ENCODE measurements around the gene DTX3L.

The DTX3L gene

GRCh38 chr3:122564155-122564912 lies at the start of gene DTX3L, which contains the start of gene PARP9:
Gene DTX3L (plus strand): TSS chr3:122564338. CDS start chr3:122564427, 89 bp downstream.
Gene PARP9 (minus strand): TSS chr3:122564300. CDS start chr3:122559620, 4,680 bp downstream.
- in situ Hi-C loops (cut with HindIII; ENCODE audit: low sequenced_read_pairs): no loop called here

GRCh38 chr3:122515020-122515468 lies 49.1 kb upstream of the DTX3L start:
- in situ Hi-C loops (cut with HindIII; ENCODE audit: low sequenced_read_pairs): no loop called here

DNA sequence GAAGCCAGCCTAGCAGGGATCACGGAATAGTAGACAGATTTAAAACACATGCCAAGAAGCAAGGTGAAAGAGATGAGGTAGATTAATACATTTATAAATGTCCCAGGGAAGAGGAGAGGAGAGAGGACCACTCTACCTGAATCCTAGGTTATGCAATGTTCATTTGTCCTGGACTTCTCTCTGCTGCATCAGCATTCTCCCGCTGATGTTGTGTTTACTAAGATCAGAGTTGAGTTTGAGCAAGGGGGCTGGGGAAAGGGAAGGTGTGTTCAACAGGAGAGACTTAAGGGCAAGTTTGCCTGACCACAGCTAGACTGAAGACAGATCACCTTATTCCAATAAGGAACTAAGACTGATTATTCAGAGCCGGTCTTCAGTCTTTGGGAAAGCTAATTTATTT lies 48.3 kb upstream of the DTX3L start:
- in situ Hi-C loops (cut with HindIII; ENCODE audit: low sequenced_read_pairs): no loop called here

DNA sequence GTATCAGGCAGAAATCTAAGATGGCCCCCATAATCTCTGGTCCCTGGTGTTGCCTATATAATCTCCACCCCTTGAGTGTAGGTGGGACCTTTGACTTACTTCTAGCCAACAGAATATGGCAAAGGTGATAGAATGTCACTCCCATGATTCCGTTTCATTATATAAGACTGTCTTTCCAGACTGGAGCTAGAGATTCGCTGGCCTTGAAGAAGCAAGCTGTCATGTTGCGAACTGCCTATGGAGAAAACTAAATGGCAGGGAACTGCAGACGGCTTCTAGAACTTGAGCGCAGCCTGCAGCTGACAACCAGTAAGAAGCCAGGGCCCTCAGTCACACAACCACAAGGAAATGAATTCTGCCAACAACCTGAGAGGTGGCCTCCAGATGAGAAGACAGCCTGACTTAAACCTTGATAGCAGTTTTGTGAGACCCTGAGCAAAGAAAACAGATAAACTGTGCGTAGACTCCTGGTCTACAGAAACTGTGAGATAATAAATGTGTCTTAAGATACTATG lies 47.2 kb upstream of the DTX3L start:
- in situ Hi-C loops (cut with HindIII; ENCODE audit: low sequenced_read_pairs): no loop called here

- in situ Hi-C loops (cut with HindIII; ENCODE audit: low sequenced_read_pairs): no loop called here
Observed at GRCh38 chr3:122519693-122520092, 44.4 kb upstream of the DTX3L start.

GRCh38 chr3:122520861-122521260 lies 43.3 kb upstream of the DTX3L start:
- in situ Hi-C loops (cut with HindIII; ENCODE audit: low sequenced_read_pairs): no loop called here

GRCh38 chr3:122523317-122523716 lies 40.8 kb upstream of the DTX3L start:
- in situ Hi-C loops (cut with HindIII; ENCODE audit: low sequenced_read_pairs): no loop called here

GRCh38 chr3:122530164-122530563 lies 34.0 kb upstream of the DTX3L start:
- in situ Hi-C loops (cut with HindIII; ENCODE audit: low sequenced_read_pairs): no loop called here

DNA sequence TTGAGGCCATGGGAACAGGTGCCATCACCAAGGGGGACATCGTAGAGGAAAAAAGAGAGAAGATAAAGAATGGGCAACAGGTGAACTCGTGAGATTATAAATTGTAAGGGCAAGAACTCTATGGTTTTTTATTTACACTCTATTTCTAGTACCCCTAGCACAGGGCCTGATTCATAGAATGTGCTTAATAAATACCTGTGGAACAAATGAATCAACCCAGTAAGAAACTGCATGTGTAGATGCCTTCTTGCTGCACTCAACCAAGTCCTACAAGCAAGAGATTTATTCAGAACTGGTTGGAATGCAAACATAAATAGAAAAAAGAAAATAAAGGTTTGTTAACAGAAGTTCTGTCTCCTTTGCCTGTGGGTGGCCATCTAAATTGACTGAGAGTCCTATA lies 30.7 kb upstream of the DTX3L start:
- in situ Hi-C loops (cut with HindIII; ENCODE audit: low sequenced_read_pairs): no loop called here

DNA sequence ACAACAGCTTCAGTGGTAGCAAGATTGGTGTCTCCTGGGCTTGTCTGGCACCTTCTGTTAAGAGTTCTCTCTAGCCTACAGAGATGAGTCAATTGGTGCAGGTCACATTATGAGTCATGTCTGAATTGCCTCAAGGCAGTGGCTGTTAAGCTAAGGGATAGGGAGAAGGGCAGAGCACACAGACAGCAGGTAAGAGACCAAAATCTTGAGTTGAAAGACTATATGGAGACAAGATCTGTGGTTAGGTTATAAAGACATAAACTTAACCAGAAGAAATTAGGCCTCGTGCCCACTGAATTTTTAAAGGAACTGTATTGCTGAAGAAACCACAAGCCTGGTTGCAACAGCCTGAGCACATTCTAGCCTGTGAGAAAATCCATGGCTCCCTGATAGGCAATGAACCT lies 30.2 kb upstream of the DTX3L start:
- in situ Hi-C loops (cut with HindIII; ENCODE audit: low sequenced_read_pairs): no loop called here

DNA sequence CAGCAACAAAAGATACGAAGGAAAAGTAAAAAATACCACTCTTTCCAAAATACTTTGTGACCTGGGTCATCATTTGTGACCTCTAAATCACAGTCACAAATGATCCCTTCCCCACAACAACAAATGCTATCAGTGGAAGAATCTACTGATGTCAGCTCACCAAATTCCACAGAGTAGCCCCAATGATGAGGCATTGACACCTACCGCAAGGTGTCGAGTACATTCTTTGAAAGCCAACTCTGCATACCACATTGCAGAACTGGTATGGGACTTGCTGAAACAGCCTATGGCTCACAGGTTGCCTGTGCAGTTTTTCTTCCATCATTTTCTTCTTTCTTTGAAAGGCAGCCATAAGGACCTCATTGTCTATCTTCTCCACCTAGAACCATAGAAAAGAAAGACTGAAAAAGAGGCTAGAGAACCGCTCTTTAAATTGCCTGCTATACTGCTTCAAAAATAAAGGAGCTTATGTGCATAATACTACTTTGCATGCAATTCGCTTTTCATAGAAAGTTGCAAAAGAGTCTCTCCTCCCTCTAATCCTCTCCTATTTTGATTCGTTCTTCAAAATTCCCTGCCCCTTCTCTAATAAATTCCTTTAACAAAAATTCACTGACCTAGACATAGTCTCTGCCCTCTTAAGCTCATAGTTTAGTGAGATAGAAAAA lies 28.0 kb upstream of the DTX3L start:
- in situ Hi-C loops (cut with HindIII; ENCODE audit: low sequenced_read_pairs): no loop called here

DNA sequence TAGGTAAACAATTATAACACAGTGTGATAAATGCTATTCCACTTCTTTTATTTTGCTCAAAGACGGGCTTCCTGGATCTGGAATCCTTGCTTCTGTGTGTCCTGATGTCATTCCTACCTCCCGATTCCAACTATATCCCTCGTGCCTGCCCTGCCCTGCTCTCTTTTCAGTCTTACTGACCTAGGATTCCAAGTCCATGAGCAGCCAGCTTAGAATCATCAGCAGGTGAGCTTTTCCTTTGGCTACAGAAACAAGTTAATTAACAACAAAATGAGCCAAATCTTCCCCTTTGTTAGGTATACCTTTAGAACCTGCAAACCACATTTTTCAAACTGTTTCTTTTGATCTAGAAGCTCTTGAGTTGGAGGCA lies 27.5 kb upstream of the DTX3L start:
- in situ Hi-C loops (cut with HindIII; ENCODE audit: low sequenced_read_pairs): no loop called here

GRCh38 chr3:122538956-122539490 lies 25.1 kb upstream of the DTX3L start:
- in situ Hi-C loops (cut with HindIII; ENCODE audit: low sequenced_read_pairs): no loop called here

DNA sequence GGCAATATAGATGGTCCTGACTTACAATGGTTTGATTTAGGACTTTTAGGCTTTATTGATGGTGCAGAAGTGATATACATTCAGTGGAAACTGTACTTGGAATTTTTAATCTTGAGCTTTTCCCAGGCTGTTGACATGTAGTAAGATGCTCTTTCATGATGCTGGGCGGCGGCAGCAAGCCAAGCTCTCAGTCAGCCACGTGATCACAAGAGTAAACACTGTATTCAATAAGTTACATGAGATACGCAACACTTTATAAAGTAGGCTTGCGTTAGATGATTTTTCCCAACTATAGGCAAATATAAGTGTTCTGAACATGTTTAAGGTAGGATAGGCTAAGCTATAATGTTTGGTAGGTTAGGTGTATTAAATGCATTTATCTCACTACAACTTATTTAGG lies 18.0 kb upstream of the DTX3L start:
- in situ Hi-C loops (cut with HindIII; ENCODE audit: low sequenced_read_pairs): no loop called here

- in situ Hi-C loops (cut with HindIII; ENCODE audit: low sequenced_read_pairs): no loop called here
Observed at GRCh38 chr3:122548076-122548475, 16.1 kb upstream of the DTX3L start.

GRCh38 chr3:122548619-122549018 lies 15.5 kb upstream of the DTX3L start:
- in situ Hi-C loops (cut with HindIII; ENCODE audit: low sequenced_read_pairs): no loop called here

DNA sequence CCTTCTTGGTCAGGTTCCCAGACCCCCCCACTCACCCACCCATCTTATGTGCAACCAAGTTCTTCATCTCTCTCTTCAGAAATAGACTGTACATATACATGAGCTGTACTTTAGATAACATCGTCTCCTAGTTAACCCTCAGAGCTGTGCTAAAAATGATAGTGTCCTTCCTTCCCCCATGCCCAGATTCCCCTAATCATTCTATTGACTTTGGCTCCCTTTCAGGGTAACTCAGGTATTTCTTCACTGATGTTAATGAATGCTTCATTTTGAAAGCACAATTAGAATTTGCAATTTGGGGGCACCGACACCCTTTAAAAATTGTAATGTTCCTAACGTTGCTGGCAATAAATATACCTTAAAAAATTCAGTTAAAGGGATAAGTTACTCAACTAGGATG lies 11.0 kb upstream of the DTX3L start:
- in situ Hi-C loops (cut with HindIII; ENCODE audit: low sequenced_read_pairs): no loop called here

- in situ Hi-C loops (cut with HindIII; ENCODE audit: low sequenced_read_pairs): no loop called here
Observed at GRCh38 chr3:122555275-122556071, 8.7 kb upstream of the DTX3L start.

DNA sequence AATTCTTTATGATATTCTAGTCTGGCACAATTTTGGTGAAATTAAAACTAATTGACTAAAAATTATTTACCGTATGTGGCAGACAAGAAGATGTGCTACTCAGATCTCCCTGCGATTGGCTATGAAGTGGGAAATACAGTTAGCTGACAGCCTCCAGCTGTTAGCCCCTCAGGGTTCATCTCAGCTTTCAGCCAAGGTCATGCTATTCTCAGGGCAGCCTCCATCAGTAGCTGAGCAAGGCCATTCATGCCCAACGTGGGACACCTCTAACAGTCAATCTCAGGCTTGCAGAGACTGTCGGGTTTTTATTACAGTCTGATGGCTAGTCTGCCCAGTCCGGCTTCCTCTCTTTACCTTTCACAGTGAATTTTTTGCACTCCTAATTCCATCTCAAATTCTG lies 6.8 kb upstream of the DTX3L start:
- in situ Hi-C loops (cut with HindIII; ENCODE audit: low sequenced_read_pairs): no loop called here

- in situ Hi-C loops (cut with HindIII; ENCODE audit: low sequenced_read_pairs): no loop called here
Observed at GRCh38 chr3:122558605-122559004, 5.5 kb upstream of the DTX3L start.

DNA sequence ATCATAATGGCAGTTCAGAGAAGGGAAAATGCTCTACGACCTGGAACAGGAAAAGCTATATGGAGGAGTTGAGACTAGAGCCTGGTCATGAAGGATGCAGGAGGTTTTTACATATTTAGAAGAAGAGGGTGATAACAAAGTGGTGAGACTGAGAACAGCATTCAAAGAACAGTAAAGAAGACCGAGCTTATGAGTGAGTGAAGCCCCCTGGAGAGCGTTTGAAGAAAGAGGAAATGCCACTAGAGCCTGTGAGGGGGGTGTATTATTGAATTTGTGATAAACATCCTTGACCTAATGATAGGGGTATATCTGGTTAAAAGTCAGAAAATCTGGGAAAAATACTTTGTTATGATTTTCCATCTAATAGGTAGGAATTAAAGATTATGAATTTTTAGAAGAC lies 4.2 kb upstream of the DTX3L start:
- in situ Hi-C loops (cut with HindIII; ENCODE audit: low sequenced_read_pairs): no loop called here

Measured in DLD1 (cell line).